ENCODE data around the gene TMEM63C.

DNA sequence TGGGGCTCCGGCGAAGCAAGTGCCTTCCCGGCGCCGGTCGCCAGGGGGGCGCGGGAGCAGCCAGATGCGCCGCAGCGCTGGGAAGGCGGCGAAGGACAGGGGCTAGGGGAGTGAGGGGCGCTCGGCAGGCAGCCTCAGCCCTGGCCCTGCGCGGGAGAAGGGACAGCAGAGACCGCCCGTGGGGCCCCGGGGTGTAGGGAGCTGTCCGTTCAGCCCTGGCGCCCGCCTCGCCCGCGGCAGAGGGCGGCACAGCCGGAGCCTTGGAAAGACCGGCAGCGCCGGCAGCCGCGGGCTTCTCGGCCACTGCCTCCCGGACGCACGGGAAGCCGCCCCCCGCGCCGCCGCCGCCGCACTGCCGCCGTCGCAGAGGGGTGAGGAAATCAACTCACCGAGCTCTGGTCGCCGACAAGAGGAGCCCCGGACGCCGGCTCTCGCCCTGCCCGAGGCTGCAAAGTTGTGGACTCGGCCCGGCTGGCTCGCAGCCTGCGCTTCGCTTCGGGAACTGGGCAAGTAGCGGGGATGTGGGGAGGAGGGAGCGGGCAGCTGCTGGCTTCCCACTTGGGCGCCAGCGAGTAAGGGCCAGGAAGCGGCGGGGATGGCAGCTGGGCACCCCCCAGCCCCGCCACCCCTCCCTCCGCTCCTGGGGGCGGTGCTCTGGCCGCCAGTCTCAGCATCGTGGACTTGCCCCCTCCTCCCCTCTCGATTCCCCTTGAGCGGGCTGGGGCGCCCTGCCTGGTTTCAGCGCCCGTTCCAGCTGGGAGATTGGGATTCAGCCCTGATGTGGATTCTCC is 40.2 kb upstream of the TMEM63C start, which contains the start of gene ZDHHC22:
- no peak for TF ChIP-seq SIN3A (IDR thresholded peaks at IDR 0.05; ENCODE audit: low read depth)
- TF ChIP-seq POLR2AphosphoS5 (IDR thresholded peaks at IDR 0.05; ENCODE audit: low read depth, low read length), result no peak
- no peak for TF ChIP-seq YY1 (IDR thresholded peaks at IDR 0.05; ENCODE audit: extremely low read depth, insufficient replicate concordance, low read depth, low read length)
- TF ChIP-seq POLR2A (IDR thresholded peaks at IDR 0.05; ENCODE audit: borderline replicate concordance, extremely low read depth, insufficient read depth, insufficient read length), result no peak
- TF ChIP-seq, protein P1, sequence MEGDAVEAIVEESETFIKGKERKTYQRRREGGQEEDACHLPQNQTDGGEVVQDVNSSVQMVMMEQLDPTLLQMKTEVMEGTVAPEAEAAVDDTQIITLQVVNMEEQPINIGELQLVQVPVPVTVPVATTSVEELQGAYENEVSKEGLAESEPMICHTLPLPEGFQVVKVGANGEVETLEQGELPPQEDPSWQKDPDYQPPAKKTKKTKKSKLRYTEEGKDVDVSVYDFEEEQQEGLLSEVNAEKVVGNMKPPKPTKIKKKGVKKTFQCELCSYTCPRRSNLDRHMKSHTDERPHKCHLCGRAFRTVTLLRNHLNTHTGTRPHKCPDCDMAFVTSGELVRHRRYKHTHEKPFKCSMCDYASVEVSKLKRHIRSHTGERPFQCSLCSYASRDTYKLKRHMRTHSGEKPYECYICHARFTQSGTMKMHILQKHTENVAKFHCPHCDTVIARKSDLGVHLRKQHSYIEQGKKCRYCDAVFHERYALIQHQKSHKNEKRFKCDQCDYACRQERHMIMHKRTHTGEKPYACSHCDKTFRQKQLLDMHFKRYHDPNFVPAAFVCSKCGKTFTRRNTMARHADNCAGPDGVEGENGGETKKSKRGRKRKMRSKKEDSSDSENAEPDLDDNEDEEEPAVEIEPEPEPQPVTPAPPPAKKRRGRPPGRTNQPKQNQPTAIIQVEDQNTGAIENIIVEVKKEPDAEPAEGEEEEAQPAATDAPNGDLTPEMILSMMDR (IDR thresholded peaks at IDR 0.05 in 2 of 3, conservative IDR thresholded peaks at IDR 0.05 in 1 of 3; ENCODE audit: borderline replicate concordance in 1 of 3, insufficient read depth in 1 of 3, low read depth in 2 of 3, low read length in 2 of 3), result peak in 2 of 3 experiments; percentile 28 to 47; a peak in 4 of 6 replicates
- TF ChIP-seq, protein P2, sequence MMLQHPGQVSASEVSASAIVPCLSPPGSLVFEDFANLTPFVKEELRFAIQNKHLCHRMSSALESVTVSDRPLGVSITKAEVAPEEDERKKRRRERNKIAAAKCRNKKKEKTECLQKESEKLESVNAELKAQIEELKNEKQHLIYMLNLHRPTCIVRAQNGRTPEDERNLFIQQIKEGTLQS (IDR thresholded peaks at IDR 0.05), result no peak
- TF ChIP-seq EZH2 (IDR thresholded peaks at IDR 0.05), result no peak

Data from HCT116 (cell line).